Smooth muscle cell (in vitro differentiated cells): ENCODE measurements around the gene MED25. TPM values are rescaled to one million over a fixed set of nuclear protein-coding genes. Genes with fewer than 3 reads are reported as not detected.
A peak's percentile ranks its signal among the peaks of the same experiment; 100 is the strongest.

Experiments
- DNase-seq: peaks from one replicate; lab custom pipeline; 2025; ENCODE audit not compliant: unreplicated experiment; lab: John Stamatoyannopoulos, UW
- H2AFZ ChIP-seq: fragments of 200-600 bp; sonication (generic); 2 replicates; pipeline ENCODE4 v1.6.0; 2016; ENCODE audit warnings: antibody characterized with exemption, low read depth, mild to moderate bottlenecking
- H3F3A ChIP-seq: fragments of 200-600 bp; sonication (generic); 2 replicates; pipeline ENCODE4 v1.6.0; 2017; ENCODE audit warnings: antibody characterized with exemption, low read depth
- H3K27ac ChIP-seq: fragments of 200-600 bp; sonication (generic); 2 replicates; pipeline ENCODE4 v1.5.1; 2016; ENCODE audit warnings: low read depth, mild to moderate bottlenecking
- H3K27me3 ChIP-seq: fragments of 200-600 bp; sonication (generic); 2 replicates; pipeline ENCODE4 v1.6.1; 2016; ENCODE audit warnings: low read depth, mild to moderate bottlenecking
- H3K36me3 ChIP-seq: fragments of 200-600 bp; sonication (generic); 2 replicates; pipeline ENCODE4 v1.5.1; 2016; ENCODE audit warnings: low read depth
- H3K4me1 ChIP-seq: fragments of 200-600 bp; sonication (generic); 2 replicates; pipeline ENCODE4 v1.5.1; 2016; ENCODE audit warnings: low read depth
- H3K4me2 ChIP-seq: fragments of 200-600 bp; sonication (generic); 2 replicates; pipeline ENCODE4 v1.6.0; 2016; ENCODE audit warnings: mild to moderate bottlenecking
- H3K4me3 ChIP-seq: fragments of 200-600 bp; sonication (generic); 2 replicates; pipeline ENCODE4 v1.5.1; 2016; ENCODE audit warnings: mild to moderate bottlenecking
- H3K79me2 ChIP-seq: fragments of 200-600 bp; sonication (generic); 2 replicates; pipeline ENCODE4 v1.6.0; 2016; ENCODE audit warnings: low read depth, mild to moderate bottlenecking
- H3K9ac ChIP-seq: fragments of 200-600 bp; sonication (generic); 2 replicates; pipeline ENCODE4 v1.6.0; 2016; ENCODE audit warnings: low read depth
- H3K9me3 ChIP-seq: fragments of 200-600 bp; sonication (generic); replicated peaks from 2 replicates; pipeline ENCODE4 v1.5.1; 2016; ENCODE audit warnings: low read depth
- H4K20me1 ChIP-seq: fragments of 200-600 bp; sonication (generic); 2 replicates; pipeline ENCODE4 v1.6.0; 2016; ENCODE audit warnings: low read depth
- CTCF ChIP-seq: fragments of 200-600 bp; sonication (generic); IDR thresholded peaks from 2 replicates; pipeline ENCODE4 v1.5.1; 2017; ENCODE audit warnings: borderline replicate concordance, mild to moderate bottlenecking, antibody characterized with exemption; ENCODE audit not compliant: insufficient read depth, poor library complexity, severe bottlenecking
- WGBS: methylation state at CpG from one replicate; pipeline ENCODE4 v1.1.7; 2016; ENCODE audit warnings: low lambda C conversion rate; 5-methylcytosine and 5-hydroxymethylcytosine counted together
- polyA plus RNA-seq: library from polyadenylated mRNA; unstranded; fragments of >200 nt; fragmentation: Nextera tagmentation; extraction: Ambion mirVana; gene quantifications from 2 replicates; pipeline ENCODE4 v1.2.1, GENCODE V29; 2016
- total RNA-seq: library from RNA; depleted of rRNA; stranded (reverse); fragments of >200 nt; gene quantifications from 2 replicates; pipeline ENCODE4 v1.2.3, GENCODE V29; 2014

The MED25 gene
- total and polyA plus RNA-seq, 2 experiments from 2014 or later: 20.4 to 34.1 TPM

- Histone ChIP-seq H3K27me3 (no peaks in the 10 kb centered on the region), H3K27ac (peak overlapping the region; percentile 29), H3K36me3 (no peaks in the 10 kb centered on the region), H3F3A (peaks cover 25% of the 10 kb centered on the region), H4K20me1 (peaks cover 37% of the 10 kb centered on the region), H3K4me3 (no peak overlapping the region), H3K4me1 (peaks cover under 1% of the 10 kb centered on the region), H2AFZ (no peak overlapping the region), H3K9me3 (no peaks in the 10 kb centered on the region), H3K79me2 (peaks cover 24% of the 10 kb centered on the region), H3K9ac (no peak overlapping the region), H3K4me2 (no peak overlapping the region)
- DNase-seq: no peak
- no peak for TF ChIP-seq CTCF
- 60% methylated on average over 12 of the region's 13 CpGs for WGBS
Observed at GRCh38 chr19:49861107-49861506, 43.0 kb downstream of the MED25 start.

GRCh38 chr19:49861541-49862378 is 43.7 kb downstream of the MED25 start:
- DNase-seq: no peak
- peaks cover 24% of the 10 kb centered on the region for H3F3A ChIP-seq
- no peak for TF ChIP-seq CTCF
- no peaks in the 10 kb centered on the region for H3K9me3 ChIP-seq
- H3K4me3 ChIP-seq: no peak overlapping the region
- H2AFZ ChIP-seq: no peak overlapping the region
- H3K4me2 ChIP-seq: no peak overlapping the region
- H3K9ac ChIP-seq: no peak overlapping the region
- H3K36me3 ChIP-seq: no peaks in the 10 kb centered on the region
- WGBS: 93% methylated on average over 58 of the region's 60 CpGs
- peaks cover 31% of the 10 kb centered on the region for H3K79me2 ChIP-seq
- H3K27ac ChIP-seq: no peak overlapping the region
- peaks cover 36% of the 10 kb centered on the region for H4K20me1 ChIP-seq
- H3K27me3 ChIP-seq: no peaks in the 10 kb centered on the region
- peaks cover 7% of the 10 kb centered on the region for H3K4me1 ChIP-seq

GRCh38 chr19:49862391-49863253 is 44.5 kb downstream of the MED25 start:
- WGBS: 83% methylated on average over 34 of the region's 49 CpGs
- peak; percentile 24 for TF ChIP-seq CTCF
- Histone ChIP-seq H3K9ac (no peak overlapping the region), H3K4me1 (peaks cover 7% of the 10 kb centered on the region), H3K4me2 (no peak overlapping the region), H3F3A (peaks cover 15% of the 10 kb centered on the region), H3K4me3 (no peak overlapping the region), H3K27ac (no peak overlapping the region), H4K20me1 (peaks cover 27% of the 10 kb centered on the region), H2AFZ (no peak overlapping the region), H3K79me2 (peaks cover 31% of the 10 kb centered on the region), H3K36me3 (no peaks in the 10 kb centered on the region), H3K9me3 (no peaks in the 10 kb centered on the region), H3K27me3 (no peaks in the 10 kb centered on the region)
- no peak for DNase-seq
